COLO668 (cell line): ENCODE data around the gene CHST5.
"Not testable (repeated sequence)": the region's sequence is repeated elsewhere in the genome, so short reads cannot be mapped to it uniquely, and the experiment has no call there.

ENCODE experiments used
- DNase-seq: peaks from one replicate; lab custom pipeline; 2025; ENCODE audit not compliant: unreplicated experiment; lab: John Stamatoyannopoulos, UW

Gene CHST5

GRCh38 chr16:75552951-75553350, 17.0 kb upstream of the CHST5 start:
- no peak for DNase-seq

- DNase-seq, result peak; percentile 4
These were observed 14.3 kb upstream of the CHST5 start for GRCh38 chr16:75550211-75550662.

GRCh38 chr16:75548456-75548855, 12.5 kb upstream of the CHST5 start:
- not testable (repeated sequence) for DNase-seq

- no peak for DNase-seq
These were observed 10.4 kb upstream of the CHST5 start for GRCh38 chr16:75546293-75546692.

GRCh38 chr16:75545879-75546278, 10.0 kb upstream of the CHST5 start:
- not testable (repeated sequence) for DNase-seq

GRCh38 chr16:75542462-75542861, 6.6 kb upstream of the CHST5 start:
- DNase-seq, result not testable (repeated sequence)

GRCh38 chr16:75541236-75541635, 5.3 kb upstream of the CHST5 start:
- peak; percentile 5 for DNase-seq

- DNase-seq, result not testable (repeated sequence)
These were observed 3.1 kb upstream of the CHST5 start for GRCh38 chr16:75538882-75539565.

- no peak for DNase-seq
These were observed 1.9 kb upstream of the CHST5 start for GRCh38 chr16:75537776-75538175.

GRCh38 chr16:75535211-75535843, 581 bp downstream of the CHST5 start:
- no peak for DNase-seq

GRCh38 chr16:75534560-75535205, 1.2 kb downstream of the CHST5 start:
- DNase-seq, result no peak

GRCh38 chr16:75532791-75533190, 3.1 kb downstream of the CHST5 start:
- no peak for DNase-seq

GRCh38 chr16:75532142-75532765, 3.7 kb downstream of the CHST5 start:
- no peak for DNase-seq

GRCh38 chr16:75529959-75530358, 5.9 kb downstream of the CHST5 start:
- DNase-seq, result no peak

- no peak for DNase-seq
These were observed 6.6 kb downstream of the CHST5 start for GRCh38 chr16:75529056-75529905.

GRCh38 chr16:75527825-75528299, 8.0 kb downstream of the CHST5 start:
- no peak for DNase-seq

GRCh38 chr16:75526032-75526790, 9.7 kb downstream of the CHST5 start:
- no peak for DNase-seq

- no peak for DNase-seq
These were observed 16.7 kb downstream of the CHST5 start for GRCh38 chr16:75519175-75519574.

GRCh38 chr16:75516189-75516966, 19.5 kb downstream of the CHST5 start:
- DNase-seq, result peak; percentile 52
